HepG2 (cell line): ENCODE data around the gene SLC27A2. TPM values are rescaled to one million over a fixed set of nuclear protein-coding genes. Genes with fewer than 3 reads are reported as not detected.

Experiments
- ATAC-seq: fragments of 200-7000 bp; cut with Tn5 transposase; 3 replicates; pipeline ENCODE4 v1.9.1; 2020; ENCODE audit warnings: mild to moderate bottlenecking, moderate library complexity
- BruUV-seq: library from RNA; stranded (reverse); fragments of 400-500 nt; replicated peaks from 2 replicates; lab custom pipeline; 2021; lab: Mats Ljungman, UMichigan
- CTCF ChIA-PET: fragments of 300-600 bp; formaldehyde crosslinking; extraction: SDS; loops from one replicate; lab custom pipeline; 2021; ENCODE audit warnings: low total read pairs, inconsistent platforms, low intra/inter-chr PET ratio; lab: Yijun Ruan, JAX
- POLR2A ChIA-PET: fragments of 350-600 bp; sonication (Branson Sonifier 250); formaldehyde crosslinking; loops from one replicate; lab custom pipeline; 2020; ENCODE audit warnings: antibody characterized with exemption, inconsistent platforms; lab: Yijun Ruan, JAX
- DNase-seq: peaks from one replicate; pipeline ENCODE4 v3.0.0-alpha.2; 2015; ENCODE audit warnings: low spot score
- FAIRE-seq: peaks from 3 replicates; lab custom pipeline; 2011; peaks lifted over from hg19 to GRCh38; lab: Jason Lieb, UNC
- H2AFZ ChIP-seq: one replicate; pipeline ENCODE4 v1.6.1; 2011; ENCODE audit warnings: low read length, inconsistent platforms
- H3K27ac ChIP-seq: fragments of 300-600 bp; 3 replicates; pipeline ENCODE4 v1.8.0; 2011; ENCODE audit warnings: mixed run types, mild to moderate bottlenecking, mixed read lengths, low read length, inconsistent platforms; ENCODE audit not compliant: insufficient read depth; ENCODE audit errors: extremely low read length
- H3K27me3 ChIP-seq, 2 experiments: fragments of 200-600 bp in 1 of 2; 2 replicates in 1 of 2; 3 replicates in 1 of 2; pipeline versions ENCODE4 v1.6.0 to v1.8.0; 2011; ENCODE audit warnings: low read length in 2 of 2, mild to moderate bottlenecking in 2 of 2, moderate library complexity in 2 of 2, inconsistent platforms in 1 of 2; ENCODE audit not compliant: insufficient read depth in 2 of 2, control insufficient read depth in 1 of 2
- H3K36me3 ChIP-seq, 2 experiments: fragments of 200-600 bp in 1 of 2; replicated peaks in 1 of 2; 2 replicates in 1 of 2; 3 replicates in 1 of 2; pipeline versions ENCODE4 v1.5.1 to v1.8.0; 2011; ENCODE audit warnings: low read length in 2 of 2, inconsistent platforms in 1 of 2; ENCODE audit not compliant: insufficient read depth in 2 of 2, control insufficient read depth in 1 of 2
- H3K4me1 ChIP-seq: 2 replicates; pipeline ENCODE4 v1.5.1; 2012; ENCODE audit warnings: low read length, inconsistent platforms; ENCODE audit not compliant: insufficient read depth
- H3K4me2 ChIP-seq: 2 replicates; pipeline ENCODE4 v1.6.0; 2011; ENCODE audit warnings: low read depth, low read length, inconsistent platforms
- H3K4me3 ChIP-seq, 3 experiments: fragments of 200-600 bp in 1 of 3; sonication (generic), shearing (Covaris generic) in 1 of 3; replicated peaks in 1 of 3; 2 replicates each; pipeline ENCODE4 v1.5.1; 2011 to 2016; ENCODE audit warnings: low read length in 3 of 3, inconsistent platforms in 2 of 3, low read depth in 2 of 3, mild to moderate bottlenecking in 2 of 3, control low read depth in 1 of 3, mixed read lengths in 1 of 3; ENCODE audit not compliant: insufficient read depth in 1 of 3
- H3K79me2 ChIP-seq: one replicate; pipeline ENCODE4 v1.6.1; 2011; ENCODE audit warnings: low read length, inconsistent platforms; ENCODE audit not compliant: insufficient read depth
- H3K9ac ChIP-seq: 2 replicates; pipeline ENCODE4 v1.6.0; 2011; ENCODE audit warnings: mild to moderate bottlenecking, low read depth, low read length, inconsistent platforms; ENCODE audit not compliant: insufficient read depth
- H3K9me3 ChIP-seq: 2 replicates; pipeline ENCODE4 v1.5.1; 2012; ENCODE audit warnings: mild to moderate bottlenecking, low read length
- H4K20me1 ChIP-seq: 2 replicates; pipeline ENCODE4 v1.6.0; 2011; ENCODE audit warnings: inconsistent platforms, mild to moderate bottlenecking, low read length, moderate library complexity; ENCODE audit not compliant: insufficient read depth
- BCLAF1 ChIP-seq: fragments of 450-650 bp; IDR thresholded peaks from 2 replicates; pipeline ENCODE4 v1.6.1; 2017; ENCODE audit warnings: mild to moderate bottlenecking
- ELF3 ChIP-seq: IDR thresholded peaks from 2 replicates; pipeline ENCODE4 v1.6.1; 2016; ENCODE audit warnings: missing genetic modification reagents, missing compliant biosample characterization
- HMG20A ChIP-seq: IDR thresholded peaks from 2 replicates; pipeline ENCODE4 v1.6.1; 2016; ENCODE audit warnings: borderline replicate concordance
- MAFK ChIP-seq, 2 experiments: IDR thresholded peaks in 1 of 2; conservative IDR thresholded peaks in 1 of 2; 2 replicates each; pipeline ENCODE4 v1.6.1; 2011; ENCODE audit warnings: improper control_type of control experiment in 2 of 2, low read length in 2 of 2
- NFE2 ChIP-seq: sonication (generic); formaldehyde crosslinking; IDR thresholded peaks from 2 replicates; pipeline ENCODE4 v1.4.0; 2020; ENCODE audit warnings: missing genetic modification reagents
- NFE2L2 ChIP-seq: fragments of 150-350 bp; IDR thresholded peaks from 2 replicates; pipeline ENCODE4 v1.6.1; 2014; ENCODE audit warnings: low read length
- NFIB ChIP-seq: sonication (generic); formaldehyde crosslinking; IDR thresholded peaks from 2 replicates; pipeline ENCODE4 v1.9.0; 2021; ENCODE audit warnings: missing genetic modification reagents, mild to moderate bottlenecking, borderline replicate concordance
- PHF5A ChIP-seq: IDR thresholded peaks from one replicate; pipeline ENCODE4 v1.6.1; 2018; ENCODE audit warnings: low read depth, missing genetic modification reagents; ENCODE audit not compliant: unreplicated experiment
- SNAPC2 ChIP-seq: sonication (generic); formaldehyde crosslinking; IDR thresholded peaks from 2 replicates; pipeline ENCODE4 v1.8.1; 2022; ENCODE audit warnings: mild to moderate bottlenecking, missing genetic modification reagents
- ZNF317 ChIP-seq: sonication (generic); formaldehyde crosslinking; IDR thresholded peaks from 2 replicates; pipeline ENCODE4 v1.5.0; 2020; ENCODE audit warnings: mild to moderate bottlenecking, missing genetic modification reagents
- ZNF660 ChIP-seq: sonication (generic); formaldehyde crosslinking; IDR thresholded peaks from 2 replicates; pipeline ENCODE4 v1.5.1; 2020; ENCODE audit warnings: mild to moderate bottlenecking, low read depth, missing genetic modification reagents, borderline replicate concordance
- ZSCAN12 ChIP-seq: sonication (generic); formaldehyde crosslinking; IDR thresholded peaks from 2 replicates; pipeline ENCODE4 v1.9.0; 2021; ENCODE audit warnings: mild to moderate bottlenecking, missing genetic modification reagents
- WGBS: methylation state at CpG from one replicate; pipeline ENCODE4 v1.1.6; 2017; ENCODE audit warnings: low lambda C conversion rate; 5-methylcytosine and 5-hydroxymethylcytosine counted together
- in situ Hi-C: cut with HindIII; loops from 2 replicates; pipeline ENCODE4 v1.10.0; 2017; ENCODE audit warnings: low pct_unique_long_range_greater_than_20kb; ENCODE audit not compliant: extremely low pct_ligation_motif_present
- intact Hi-C: fragments of 100-400 bp; cut with micrococcal nuclease; formaldehyde crosslinking; loops from one replicate; pipeline ENCODE4 v1.10.0; 2022; ENCODE audit not compliant: unreplicated experiment
- polyA plus RNA-seq, 8 experiments: library from polyadenylated mRNA; depleted of rRNA in 3 of 8; stranded (reverse) in 7 of 8; unstranded in 1 of 8; fragments of >200 nt; fragmentation: Illumina TruSeq in 4 of 8; extraction: Trizol in 4 of 8; gene quantifications; 2 replicates each; pipeline versions ENCODE4 v1.2.1 to v1.2.3, GENCODE V29; 2011 to 2016; ENCODE audit warnings: low read depth in 4 of 8, missing spikeins in 1 of 8, mixed read lengths in 1 of 8; ENCODE audit not compliant: insufficient read depth in 1 of 8
- total RNA-seq, 5 experiments: library from RNA; depleted of rRNA; stranded (reverse); fragments of >200 nt; fragmentation: Illumina TruSeq; extraction: Trizol; gene quantifications; 2 replicates each; pipeline ENCODE4 v1.2.3, GENCODE V29; 2016; ENCODE audit warnings: low read depth in 1 of 5
- TF ChIP-seq, protein P1 (sequence below): sonication (generic); formaldehyde crosslinking; IDR thresholded peaks from 2 replicates; pipeline ENCODE4 v1.4.0; 2020; ENCODE audit warnings: missing genetic modification reagents, low read depth, mild to moderate bottlenecking, borderline replicate concordance

SLC27A2 gene
- total and polyA plus RNA-seq, 2 of the 13 experiments (the other 11 are each of a cell fraction or from before 2014, with no cell fraction given) = 14.6 to 23.4 TPM

DNA sequence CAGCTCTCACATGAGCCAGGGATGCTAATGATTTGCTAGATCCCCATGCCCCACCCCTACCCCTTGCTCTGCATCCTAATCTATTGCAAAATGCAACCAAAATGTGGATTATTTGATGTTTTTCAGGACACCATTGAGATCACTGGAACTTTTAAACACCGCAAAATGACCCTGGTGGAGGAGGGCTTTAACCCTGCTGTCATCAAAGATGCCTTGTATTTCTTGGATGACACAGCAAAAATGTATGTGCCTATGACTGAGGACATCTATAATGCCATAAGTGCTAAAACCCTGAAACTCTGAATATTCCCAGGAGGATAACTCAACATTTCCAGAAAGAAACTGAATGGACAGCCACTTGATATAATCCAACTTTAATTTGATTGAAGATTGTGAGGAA lies 53.8 kb downstream of the SLC27A2 start:
- Histone ChIP-seq H3K9me3 (no peaks in the 10 kb centered on the region), H4K20me1 (no peaks in the 10 kb centered on the region), H3K4me3 (no peak overlapping the region), H3K4me1 (peaks cover 19% of the 10 kb centered on the region), H2AFZ (no peak overlapping the region), H3K79me2 (no peaks in the 10 kb centered on the region), H3K27ac (no peak overlapping the region), H3K27me3 (no peaks in the 10 kb centered on the region), H3K9ac (no peak overlapping the region), H3K36me3 (0 out of 5 replicates have a peak, but pooled peaks cover 0 to 3% of the 10 kb centered on the region in 2 experiments), H3K4me2 (no peak overlapping the region)
- no peak for ATAC-seq
- 94% methylated on average over 1 of the region's 1 CpG for WGBS
- in situ Hi-C loops = no loop called here
- CTCF ChIA-PET = no interaction called here
- DNase-seq = no peak
- intact Hi-C loops = no loop called here
- no TSS peak for BruUV-seq
- FAIRE-seq = no peak
- TF ChIP-seq PHF5A (CRISPR knock-in tag) = no peak
- no peak for TF ChIP-seq SNAPC2 (CRISPR knock-in tag)
- no peak for TF ChIP-seq NFIB (CRISPR knock-in tag)
- no peak for TF ChIP-seq ELF3 (CRISPR knock-in tag)
- no peak for TF ChIP-seq ZSCAN12
- TF ChIP-seq MAFK (conservative IDR thresholded peaks at IDR 0.05 in 1 of 2, IDR thresholded peaks at IDR 0.05 in 1 of 2; ENCODE audit: low read length in 2 of 2) = 0 out of 4 replicates have a peak, but pooled peaks have one; percentile 2 to 34
- TF ChIP-seq ZNF317 (CRISPR knock-in tag) = no peak
- no peak for TF ChIP-seq ZNF660 (CRISPR knock-in tag)
- TF ChIP-seq BCLAF1 = no peak
- peak; percentile 40; the same call in 1 of the 2 replicates for TF ChIP-seq NFE2
- TF ChIP-seq HMG20A (CRISPR knock-in tag) = no peak
- TF ChIP-seq, protein P1, sequence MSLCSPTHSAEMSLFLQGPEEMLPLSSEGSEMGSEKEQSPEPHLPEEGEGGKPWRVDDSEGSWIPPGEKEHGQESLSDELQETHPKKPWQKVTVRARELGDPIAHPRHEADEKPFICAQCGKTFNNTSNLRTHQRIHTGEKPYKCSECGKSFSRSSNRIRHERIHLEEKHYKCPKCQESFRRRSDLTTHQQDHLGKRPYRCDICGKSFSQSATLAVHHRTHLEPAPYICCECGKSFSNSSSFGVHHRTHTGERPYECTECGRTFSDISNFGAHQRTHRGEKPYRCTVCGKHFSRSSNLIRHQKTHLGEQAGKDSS (CRISPR knock-in tag) = no peak
- TF ChIP-seq NFE2L2 = peak; percentile 83
- POLR2A ChIA-PET = no interaction called here
